ENCODE results near the gene REX1BD. TPM values are rescaled to one million over a fixed set of nuclear protein-coding genes. Genes with fewer than 3 reads are reported as not detected.

Gene REX1BD
- total RNA-seq, 1 donor from 2014 or later, result 59.4 TPM

GRCh38 chr19:18605546-18606280 is 17.1 kb downstream of the REX1BD start:
- peak overlapping the region; percentile 63 for H3K4me3 Mint-ChIP-seq (ENCODE audit: unreplicated experiment)
- peaks cover 4% of the 10 kb centered on the region for H3K36me3 Mint-ChIP-seq (ENCODE audit: unreplicated experiment)
- no peaks in the 10 kb centered on the region for H3K9me3 Mint-ChIP-seq (ENCODE audit: unreplicated experiment)
- peaks cover 24% of the 10 kb centered on the region for H3K4me1 Mint-ChIP-seq (ENCODE audit: unreplicated experiment)
- TF ChIP-seq, protein P1, sequence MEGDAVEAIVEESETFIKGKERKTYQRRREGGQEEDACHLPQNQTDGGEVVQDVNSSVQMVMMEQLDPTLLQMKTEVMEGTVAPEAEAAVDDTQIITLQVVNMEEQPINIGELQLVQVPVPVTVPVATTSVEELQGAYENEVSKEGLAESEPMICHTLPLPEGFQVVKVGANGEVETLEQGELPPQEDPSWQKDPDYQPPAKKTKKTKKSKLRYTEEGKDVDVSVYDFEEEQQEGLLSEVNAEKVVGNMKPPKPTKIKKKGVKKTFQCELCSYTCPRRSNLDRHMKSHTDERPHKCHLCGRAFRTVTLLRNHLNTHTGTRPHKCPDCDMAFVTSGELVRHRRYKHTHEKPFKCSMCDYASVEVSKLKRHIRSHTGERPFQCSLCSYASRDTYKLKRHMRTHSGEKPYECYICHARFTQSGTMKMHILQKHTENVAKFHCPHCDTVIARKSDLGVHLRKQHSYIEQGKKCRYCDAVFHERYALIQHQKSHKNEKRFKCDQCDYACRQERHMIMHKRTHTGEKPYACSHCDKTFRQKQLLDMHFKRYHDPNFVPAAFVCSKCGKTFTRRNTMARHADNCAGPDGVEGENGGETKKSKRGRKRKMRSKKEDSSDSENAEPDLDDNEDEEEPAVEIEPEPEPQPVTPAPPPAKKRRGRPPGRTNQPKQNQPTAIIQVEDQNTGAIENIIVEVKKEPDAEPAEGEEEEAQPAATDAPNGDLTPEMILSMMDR (IDR thresholded peaks at IDR 0.05), result no peak
- no peak overlapping the region for H3K27ac Mint-ChIP-seq (ENCODE audit: unreplicated experiment)
- DNase-seq (ENCODE audit: extremely low spot score, unreplicated experiment), result no peak
- peaks cover 32% of the 10 kb centered on the region for H3K27me3 Mint-ChIP-seq (ENCODE audit: unreplicated experiment)

DNA sequence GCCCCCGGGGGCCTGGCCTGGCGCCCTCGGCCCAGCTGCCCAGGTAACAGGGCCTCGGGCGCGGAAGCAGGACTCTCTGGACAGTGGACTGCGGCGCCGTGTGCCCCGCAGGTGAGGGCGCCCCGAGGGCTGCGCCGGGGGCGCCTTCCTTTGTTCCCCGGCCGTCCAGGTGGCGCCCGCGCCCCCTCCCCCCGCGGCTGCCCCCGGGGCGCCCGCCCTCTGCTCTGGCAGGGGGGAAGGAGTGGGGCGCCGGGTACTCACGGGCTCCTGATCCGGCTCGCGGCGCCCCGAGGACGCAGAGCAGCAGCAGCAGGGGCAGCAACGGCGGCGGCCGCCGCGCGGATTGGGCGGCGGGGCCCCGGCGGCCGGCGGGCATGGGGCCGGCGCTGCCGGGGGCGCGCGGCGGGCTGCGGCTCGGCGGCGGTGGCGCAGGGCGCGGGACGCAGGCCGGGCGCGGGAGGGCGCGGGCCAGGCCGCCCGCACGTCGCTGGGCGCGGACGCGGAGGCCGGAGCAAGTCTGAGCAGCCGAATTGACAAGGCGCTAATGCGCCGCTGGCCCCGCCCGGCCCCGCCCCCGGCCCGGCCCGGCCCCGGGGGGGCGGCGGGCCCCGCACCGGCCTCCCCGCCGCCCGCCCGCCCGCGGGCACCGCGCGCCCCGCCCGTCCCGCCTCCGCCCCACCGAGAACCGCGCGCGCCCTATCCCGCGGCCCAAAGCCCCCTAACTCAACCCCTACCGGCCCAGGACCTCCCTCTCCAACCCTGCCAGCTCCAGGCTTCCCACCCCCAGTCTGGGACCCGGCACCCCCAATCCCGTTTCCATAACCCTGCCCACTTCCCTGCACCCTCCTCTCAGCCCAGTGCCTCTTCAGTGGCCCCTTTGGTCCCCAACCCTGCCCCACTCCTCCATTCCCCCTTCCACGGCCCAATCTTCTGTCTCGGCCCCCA is 18.0 kb downstream of the REX1BD start, which contains the start of gene CRLF1:
Gene CRLF1, minus strand, starts transcription at position 519 of the 945 bp plus-strand sequence. Its CDS starts 143 bp downstream, at position 376.
- TF ChIP-seq, protein P1 (IDR thresholded peaks at IDR 0.05), result no peak
- H3K27ac Mint-ChIP-seq (ENCODE audit: unreplicated experiment), result no peak within 1 kb of the TSS
- H3K27me3 Mint-ChIP-seq (ENCODE audit: unreplicated experiment), result peaks cover 36% of the 10 kb centered on the region
- H3K36me3 Mint-ChIP-seq (ENCODE audit: unreplicated experiment), result peaks cover 4% of the 10 kb centered on the region
- H3K4me3 Mint-ChIP-seq (ENCODE audit: unreplicated experiment), result peak within 1 kb of the TSS; percentile 63
- no peaks in the 10 kb centered on the region for H3K9me3 Mint-ChIP-seq (ENCODE audit: unreplicated experiment)
- DNase-seq (ENCODE audit: extremely low spot score, unreplicated experiment), result no peak
- peaks cover 30% of the 10 kb centered on the region for H3K4me1 Mint-ChIP-seq (ENCODE audit: unreplicated experiment)

DNA sequence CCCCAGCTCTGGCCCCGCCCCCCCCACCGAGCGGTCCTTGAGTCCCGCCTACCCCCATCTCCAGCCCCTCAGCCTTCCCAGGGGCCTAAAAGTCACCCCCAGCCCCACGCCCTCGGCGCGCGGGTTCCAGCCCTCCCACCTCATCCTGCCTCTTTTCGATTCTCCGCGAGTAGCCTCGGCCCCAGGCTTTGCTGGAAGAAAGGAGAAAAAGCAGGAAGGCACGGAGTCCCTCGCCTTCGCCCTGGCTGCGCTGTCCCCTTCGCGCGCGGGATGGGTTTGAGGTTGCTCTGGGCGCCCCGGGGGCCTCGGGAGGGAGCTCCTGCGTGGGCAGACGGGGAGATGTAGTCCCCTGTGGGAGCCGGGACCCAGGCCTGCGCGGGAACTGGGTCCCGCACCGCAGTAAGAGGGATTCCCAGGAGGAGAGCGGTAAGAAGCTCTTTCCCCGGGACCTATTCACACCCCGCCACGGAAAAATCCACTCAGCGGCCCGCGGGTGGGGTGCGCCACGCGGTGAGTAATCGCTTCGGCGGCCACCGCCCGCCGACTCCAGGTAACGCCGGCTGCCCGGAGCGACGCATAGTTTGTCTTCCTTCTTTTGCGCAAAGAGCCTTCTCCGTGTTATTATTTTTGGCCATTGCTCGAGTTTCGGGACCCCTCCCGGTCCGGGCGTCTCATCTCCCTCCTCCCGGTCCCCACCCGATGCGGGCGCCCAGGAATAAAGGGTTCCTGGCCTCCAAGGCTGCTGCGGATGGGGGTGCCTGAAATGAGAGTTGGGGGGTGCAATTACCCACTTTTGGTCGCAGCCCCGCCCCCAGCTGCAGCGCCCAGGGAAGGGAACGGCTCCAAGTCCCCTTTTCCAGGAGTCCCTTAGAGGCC is 18.9 kb downstream of the REX1BD start:
- Mint-ChIP-seq H3K9me3 (ENCODE audit: unreplicated experiment) (no peaks in the 10 kb centered on the region), H3K27ac (ENCODE audit: unreplicated experiment) (no peak overlapping the region), H3K27me3 (ENCODE audit: unreplicated experiment) (peaks cover 42% of the 10 kb centered on the region), H3K36me3 (ENCODE audit: unreplicated experiment) (peaks cover 4% of the 10 kb centered on the region), H3K4me1 (ENCODE audit: unreplicated experiment) (peaks cover 35% of the 10 kb centered on the region), H3K4me3 (ENCODE audit: unreplicated experiment) (peak overlapping the region; percentile 60)
- TF ChIP-seq, protein P1 (IDR thresholded peaks at IDR 0.05), result no peak
- no peak for DNase-seq (ENCODE audit: extremely low spot score, unreplicated experiment)

DNA sequence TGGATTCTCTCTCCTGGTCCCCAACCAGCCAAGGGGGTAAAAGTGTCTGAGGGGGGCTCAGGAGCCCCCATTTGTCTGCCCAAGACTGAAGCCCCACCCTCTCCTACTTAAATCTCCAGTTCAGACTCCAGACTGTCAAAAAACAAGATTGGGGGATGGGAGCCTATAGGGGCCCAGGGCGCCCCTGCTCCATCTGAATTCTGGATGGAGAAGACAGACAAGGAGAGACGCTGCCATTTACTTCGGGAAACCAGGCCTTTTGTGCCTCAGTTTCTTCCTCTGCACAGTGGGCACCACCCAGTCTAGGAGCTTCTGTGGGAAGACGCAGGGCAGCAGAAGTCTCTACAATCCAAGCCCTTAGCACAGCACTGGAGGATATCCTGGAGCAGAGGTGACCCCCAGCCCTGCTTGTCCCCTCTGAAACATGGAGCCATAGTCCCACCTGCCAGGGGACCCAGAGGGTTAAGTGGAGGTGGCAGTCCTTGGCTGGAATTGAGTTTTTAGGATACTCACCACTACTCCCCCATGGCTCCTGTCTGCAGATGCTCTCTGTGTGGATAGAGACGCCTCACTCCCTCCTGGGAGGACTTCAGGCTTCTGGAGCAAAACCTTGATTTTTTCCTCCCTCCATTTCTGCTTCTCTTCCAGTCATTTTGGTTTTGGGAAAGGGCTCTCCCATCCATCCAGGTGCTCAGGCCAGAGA is 19.7 kb downstream of the REX1BD start:
- H3K27ac Mint-ChIP-seq (ENCODE audit: unreplicated experiment), result no peak overlapping the region
- H3K4me1 Mint-ChIP-seq (ENCODE audit: unreplicated experiment), result peaks cover 34% of the 10 kb centered on the region
- no peak for DNase-seq (ENCODE audit: extremely low spot score, unreplicated experiment)
- no peak overlapping the region for H3K4me3 Mint-ChIP-seq (ENCODE audit: unreplicated experiment)
- H3K36me3 Mint-ChIP-seq (ENCODE audit: unreplicated experiment), result peaks cover 4% of the 10 kb centered on the region
- H3K9me3 Mint-ChIP-seq (ENCODE audit: unreplicated experiment), result no peaks in the 10 kb centered on the region
- H3K27me3 Mint-ChIP-seq (ENCODE audit: unreplicated experiment), result peaks cover 41% of the 10 kb centered on the region
- TF ChIP-seq, protein P1 (IDR thresholded peaks at IDR 0.05), result no peak
